Gastrocnemius medialis (tissue), 4 donors: ENCODE results near the gene PGPEP1.

Source experiments
- CTCF ChIP-seq, 5 experiments: fragments of 450-650 bp in 3 of 5; fragments of 200-600 bp in 2 of 5; sonication (generic) in 2 of 5; IDR thresholded peaks in 4 of 5; conservative IDR thresholded peaks in 1 of 5; 1 replicate in 4 of 5; 2 replicates in 1 of 5; pipeline ENCODE4 v1.5.1; 2016 to 2019; ENCODE audit warnings: antibody characterized with exemption in 5 of 5, mild to moderate bottlenecking in 3 of 5, moderate library complexity in 3 of 5
- POLR2A ChIP-seq, 2 donors: fragments of 450-650 bp; IDR thresholded peaks; one replicate each; pipeline ENCODE4 v1.6.1; 2017; ENCODE audit warnings: antibody characterized with exemption in 2 of 2, mild to moderate bottlenecking in 2 of 2, moderate library complexity in 2 of 2

- TF ChIP-seq CTCF (IDR thresholded peaks at IDR 0.05 in 4 of 5, conservative IDR thresholded peaks at IDR 0.05 in 1 of 5) (no peak), POLR2A (IDR thresholded peaks at IDR 0.05) (no peak)
Observed at GRCh38 chr19:18399008-18399407, 58.6 kb downstream of the PGPEP1 start.
